Measurements from ENCODE around the gene EHD4.

EHD4 gene

DNA sequence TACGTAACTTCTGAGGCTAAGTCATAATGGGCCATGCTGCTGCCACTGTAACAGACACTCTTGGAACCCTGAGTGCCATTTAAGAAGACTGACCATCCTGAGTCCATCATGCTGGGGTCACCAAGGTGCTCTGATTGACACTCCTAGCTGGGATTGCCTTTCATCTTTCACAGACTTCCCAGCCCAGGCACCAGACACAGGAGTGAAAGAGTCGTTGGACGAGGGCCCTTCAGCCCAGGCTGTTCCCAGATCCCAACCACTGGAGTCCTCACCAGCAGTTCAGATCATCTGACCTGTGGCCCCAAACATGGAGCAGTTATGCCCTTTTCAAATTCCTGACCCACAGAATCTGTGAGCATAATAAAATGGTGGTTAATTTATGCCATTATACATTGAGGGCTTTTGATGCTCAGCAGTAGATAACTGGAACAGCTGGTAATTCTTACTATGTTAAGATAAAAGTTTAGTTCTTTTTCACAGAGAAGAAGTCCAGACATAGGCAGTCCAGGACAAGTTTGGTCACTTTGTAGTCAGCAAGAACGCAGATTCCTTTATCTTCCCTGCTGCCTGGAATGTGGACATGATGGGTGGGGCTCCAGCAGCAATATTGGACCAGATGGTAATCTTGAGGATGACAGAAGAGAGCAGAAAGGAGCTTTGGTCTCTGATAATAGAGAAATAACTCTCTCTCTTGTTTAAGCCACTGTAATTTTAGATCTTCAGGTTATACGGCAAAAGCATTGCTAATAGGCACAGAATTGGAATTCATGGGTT is 7.3 kb upstream of the EHD4 start:
- no peak for DNase-seq

DNA sequence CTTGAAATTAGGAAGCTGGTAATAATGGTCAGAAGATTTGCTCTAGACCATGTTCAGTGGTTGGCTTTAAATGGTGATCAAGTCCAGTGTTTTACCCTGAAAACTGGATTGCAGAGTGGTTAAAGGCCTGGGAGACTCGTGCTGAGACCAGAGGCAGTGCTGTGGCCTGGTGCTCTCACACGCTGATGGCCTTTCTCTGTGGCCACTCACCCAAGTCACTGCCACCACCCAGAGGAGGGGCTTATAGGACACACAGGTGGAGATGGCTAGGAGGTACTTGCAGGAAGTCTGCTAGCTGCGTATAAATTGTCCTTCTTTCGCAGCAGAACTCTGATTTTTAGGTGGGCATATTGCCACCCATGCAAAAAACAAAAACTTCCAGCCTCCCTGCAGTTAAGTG is 6.2 kb upstream of the EHD4 start:
- no peak for DNase-seq

- DNase-seq = no peak
Measured at GRCh38 chr15:41977757-41978383, 5.5 kb upstream of the EHD4 start.

DNA sequence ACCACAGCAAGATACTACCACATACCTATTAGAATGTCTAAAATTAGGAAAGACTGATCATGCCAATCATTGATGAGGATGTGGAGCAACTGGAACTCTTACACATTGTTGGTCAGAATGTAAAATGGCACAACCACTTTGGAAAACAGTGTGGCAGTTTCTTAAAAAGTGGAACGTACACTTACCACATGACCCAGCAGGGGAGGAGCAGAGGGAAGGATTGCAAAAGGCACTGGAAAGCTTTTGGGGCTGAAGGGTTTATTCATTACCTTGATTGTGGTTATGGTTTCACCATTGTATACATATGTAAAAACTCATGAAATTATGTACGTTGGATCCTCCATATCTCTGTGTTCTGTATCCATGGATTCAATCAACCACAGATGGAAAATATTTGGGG is 3.3 kb upstream of the EHD4 start:
- no peak for DNase-seq

GRCh38 chr15:41974041-41974440 is 1.7 kb upstream of the EHD4 start:
- no peak for DNase-seq

DNA sequence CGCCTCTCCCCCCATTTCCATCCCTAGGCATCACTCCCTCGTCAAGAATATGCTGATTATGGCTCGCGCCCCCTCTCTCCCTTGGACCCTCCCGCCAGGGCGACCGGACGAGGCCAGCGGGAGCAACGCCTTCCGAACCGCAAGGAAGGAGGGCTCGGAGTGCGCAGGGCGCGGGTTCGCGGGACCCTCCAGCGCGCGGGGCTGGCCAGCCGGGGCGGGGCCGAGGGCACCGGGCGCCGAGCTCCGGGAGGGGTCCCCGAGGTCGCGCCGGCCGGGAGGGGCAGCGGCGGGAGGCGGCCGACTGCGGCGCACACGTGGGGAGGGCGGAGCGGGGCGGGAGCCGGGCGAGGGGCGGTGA is 483 bp downstream of the EHD4 start:
- no peak for DNase-seq

DNA sequence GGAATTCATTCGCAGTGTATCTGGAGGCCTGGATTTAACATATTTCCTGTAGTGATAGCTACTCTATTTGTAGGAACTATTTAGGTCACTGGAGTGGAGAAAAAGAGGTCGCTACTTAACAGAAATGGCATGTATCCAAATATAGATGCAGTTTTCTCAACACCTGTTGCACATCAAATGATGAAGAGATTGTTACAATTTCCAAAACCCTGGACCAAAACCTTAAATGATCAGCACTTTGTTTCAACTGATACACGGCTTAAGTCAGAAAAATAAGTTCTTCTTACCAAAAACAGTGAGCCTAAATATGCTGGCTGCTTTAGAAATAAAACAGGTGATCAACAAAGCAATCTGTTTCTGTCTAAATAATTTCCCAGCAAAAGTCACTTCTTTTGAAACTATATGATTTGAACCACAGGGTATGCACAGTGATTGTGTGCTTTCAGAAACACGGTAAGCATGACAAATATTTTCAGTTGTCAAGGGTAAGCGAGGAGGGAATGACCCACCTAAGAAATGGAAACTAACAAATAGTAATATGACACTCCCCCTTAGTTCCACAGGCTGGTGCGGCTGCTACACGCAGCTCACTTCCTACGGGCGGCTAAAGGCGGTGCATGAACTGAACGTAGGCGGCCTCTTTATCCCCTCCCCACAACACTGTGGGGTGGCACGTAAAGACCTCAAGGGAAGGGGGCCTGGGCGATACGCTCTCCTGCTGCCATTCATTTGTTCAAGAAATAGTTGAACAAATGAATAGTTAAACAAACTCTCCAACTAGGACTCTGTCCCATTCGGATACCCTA is 1.1 kb downstream of the EHD4 start:
- DNase-seq = peak; percentile 46

DNA sequence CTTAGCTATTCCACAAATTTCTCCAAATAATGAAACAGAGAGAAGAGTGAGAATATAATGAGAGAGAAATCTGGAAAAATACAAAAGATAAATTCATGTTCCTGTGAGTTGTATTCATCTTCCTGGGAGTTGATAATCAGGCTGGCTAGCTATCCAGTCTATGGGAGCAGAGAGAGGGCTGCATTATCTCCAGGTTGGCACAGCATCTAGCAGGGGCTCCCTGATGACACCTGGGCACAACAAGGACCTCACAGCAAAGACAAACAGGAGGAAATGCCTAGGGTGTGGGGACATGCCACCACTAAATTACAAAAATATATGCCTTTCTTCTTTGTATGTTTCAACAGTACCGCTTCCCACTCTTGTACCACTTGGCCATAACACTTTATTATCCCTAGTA is 1.9 kb downstream of the EHD4 start:
- DNase-seq = no peak

- DNase-seq = no peak
Measured at GRCh38 chr15:41969851-41970431, 2.4 kb downstream of the EHD4 start.

DNA sequence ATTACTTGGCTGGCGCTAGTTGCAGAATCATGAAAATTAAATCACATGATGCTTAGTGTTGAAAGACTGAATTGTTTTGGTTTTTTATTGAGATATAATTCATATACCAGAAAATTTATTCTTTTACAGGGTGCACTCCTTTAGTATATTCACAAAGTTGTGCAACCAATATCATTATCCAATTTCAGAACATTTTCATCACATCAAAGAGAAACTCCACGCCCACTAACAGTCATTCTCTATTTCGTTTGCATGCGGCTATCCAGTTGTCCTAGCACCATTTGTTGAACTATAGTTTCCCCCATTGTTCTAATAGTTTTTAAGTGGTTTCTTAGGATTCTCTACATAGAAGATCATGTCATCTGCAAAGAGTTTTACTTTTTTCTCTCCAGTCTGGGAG is 3.7 kb downstream of the EHD4 start:
- no peak for DNase-seq

DNA sequence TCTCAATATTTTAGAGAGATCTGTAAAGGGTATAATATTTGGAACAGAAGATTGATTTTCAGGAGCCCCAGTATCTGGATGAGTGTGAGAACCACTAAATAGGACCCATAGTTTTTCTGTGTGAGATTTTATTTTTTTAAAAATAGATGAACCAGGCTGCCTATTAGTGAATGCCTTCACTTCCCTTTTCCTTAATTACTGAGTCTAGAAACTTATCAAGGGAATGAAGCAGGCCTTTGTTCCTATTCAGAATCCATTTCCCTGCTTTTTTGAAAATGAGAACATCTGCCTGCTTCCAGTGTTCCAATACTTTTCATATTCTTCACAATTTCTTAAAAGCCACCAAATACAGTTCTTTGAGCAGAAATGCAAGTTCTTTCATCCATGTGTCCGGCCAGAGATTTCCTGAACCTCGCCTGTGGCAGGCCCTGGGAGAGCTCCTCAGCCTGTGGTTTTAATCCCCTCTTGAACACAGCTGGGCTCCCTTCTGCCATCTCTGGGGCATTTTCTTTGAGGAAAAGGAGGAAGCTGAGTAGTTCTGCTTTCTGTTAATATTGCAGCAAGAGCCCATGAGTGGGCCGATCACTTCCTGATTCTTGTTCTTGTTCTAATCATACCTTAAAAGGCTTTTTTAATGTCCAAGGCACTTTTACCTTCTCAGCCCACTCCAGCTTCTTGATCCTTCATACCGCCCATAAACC is 4.7 kb downstream of the EHD4 start:
- DNase-seq = peak; percentile 72

- no peak for DNase-seq
Measured at GRCh38 chr15:41966920-41967465, 5.4 kb downstream of the EHD4 start.

GRCh38 chr15:41966414-41966812 is 5.9 kb downstream of the EHD4 start:
- DNase-seq = no peak

DNA sequence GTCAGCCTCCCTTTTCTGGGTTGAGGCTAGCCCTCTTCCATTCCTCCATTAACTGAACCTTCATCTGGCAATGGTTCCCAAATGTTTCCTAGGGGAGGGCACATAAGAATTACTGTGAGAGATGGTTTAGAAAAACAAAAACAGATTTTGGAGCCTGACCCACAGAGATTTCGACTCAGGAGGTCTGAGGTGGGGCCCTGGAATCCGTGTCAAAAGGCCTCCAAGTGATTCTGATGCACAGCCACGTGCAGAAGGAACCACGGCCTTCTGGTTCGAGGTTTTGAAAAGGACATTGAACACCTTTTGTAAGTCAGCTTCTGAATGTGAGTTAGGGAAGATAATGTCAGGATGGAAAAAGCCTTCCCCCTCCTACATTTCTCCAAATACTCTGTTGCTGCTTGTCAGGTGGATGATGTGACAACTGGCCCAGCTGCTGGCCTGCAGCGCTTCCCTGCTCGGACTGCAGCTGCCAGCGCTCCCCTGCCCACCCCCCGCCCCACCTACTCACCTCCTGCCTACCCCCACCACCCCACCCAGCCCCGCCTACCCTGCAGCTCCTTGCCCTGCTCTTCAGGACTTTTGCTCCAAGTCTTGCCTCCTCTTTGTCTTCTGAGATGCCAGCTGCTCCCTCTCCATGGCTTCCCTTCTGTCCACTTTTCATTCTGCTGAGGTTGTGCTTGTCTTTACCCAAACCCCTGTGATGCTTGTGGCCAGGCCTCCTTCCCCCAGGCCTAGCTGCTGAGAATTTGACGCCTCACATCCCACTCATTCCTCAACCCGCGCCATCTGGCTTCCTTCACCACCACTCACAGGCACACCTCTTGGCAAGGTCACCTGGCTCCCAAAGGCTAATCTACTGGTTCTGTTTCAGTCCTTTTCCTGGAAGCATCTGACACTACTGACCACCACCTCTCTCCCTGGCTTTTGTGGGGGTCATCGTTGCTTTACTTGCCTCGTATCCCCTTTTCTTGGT is 6.6 kb downstream of the EHD4 start:
- peak; percentile 42 for DNase-seq

GRCh38 chr15:41961595-41962202 is 10.7 kb downstream of the EHD4 start:
- DNase-seq = no peak

DNA sequence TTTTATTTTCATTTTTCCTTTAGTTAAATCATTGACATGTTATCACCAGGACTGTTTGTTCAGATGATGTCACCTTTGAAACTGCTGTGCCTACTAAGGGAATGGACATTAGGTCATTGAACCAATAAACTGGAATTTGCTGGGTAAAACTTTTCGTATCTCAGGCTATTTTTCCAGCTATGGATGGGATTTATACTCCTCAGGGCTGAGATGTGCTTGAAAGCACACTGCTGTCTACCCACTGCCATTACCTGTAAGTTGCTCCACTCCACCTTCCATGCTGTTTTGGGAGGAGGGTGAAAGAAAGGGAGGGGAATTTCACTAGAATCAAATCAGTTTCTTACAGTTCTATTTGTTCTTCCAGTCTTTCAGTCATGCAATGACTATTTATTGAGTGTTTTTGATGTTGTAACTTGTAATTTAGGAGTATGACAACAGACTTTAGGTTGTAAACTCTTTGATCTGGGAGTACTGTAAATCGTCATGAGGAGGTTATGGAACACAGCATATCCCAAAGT is 11.3 kb downstream of the EHD4 start:
- no peak for DNase-seq

DNA sequence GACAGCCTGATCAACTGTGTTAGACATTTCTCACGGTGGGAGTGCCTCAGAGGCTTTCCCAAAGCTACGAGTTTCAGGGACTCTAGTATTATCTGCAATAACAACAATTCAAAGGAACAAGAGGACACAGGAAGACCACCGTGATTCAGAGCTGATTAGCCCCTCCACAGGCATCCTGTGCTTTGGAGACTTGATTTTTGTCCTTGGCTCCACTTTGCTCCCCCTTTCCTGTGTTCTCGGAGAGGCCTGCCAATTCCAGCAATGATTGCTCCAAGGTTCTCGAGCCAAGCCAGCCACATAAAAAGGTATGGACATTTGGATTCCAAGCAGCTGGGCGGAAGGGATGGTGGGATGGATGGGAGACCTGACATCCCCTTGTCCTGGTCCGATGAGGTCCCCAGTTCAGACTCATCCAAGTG is 14.3 kb downstream of the EHD4 start:
- DNase-seq = no peak

DNA sequence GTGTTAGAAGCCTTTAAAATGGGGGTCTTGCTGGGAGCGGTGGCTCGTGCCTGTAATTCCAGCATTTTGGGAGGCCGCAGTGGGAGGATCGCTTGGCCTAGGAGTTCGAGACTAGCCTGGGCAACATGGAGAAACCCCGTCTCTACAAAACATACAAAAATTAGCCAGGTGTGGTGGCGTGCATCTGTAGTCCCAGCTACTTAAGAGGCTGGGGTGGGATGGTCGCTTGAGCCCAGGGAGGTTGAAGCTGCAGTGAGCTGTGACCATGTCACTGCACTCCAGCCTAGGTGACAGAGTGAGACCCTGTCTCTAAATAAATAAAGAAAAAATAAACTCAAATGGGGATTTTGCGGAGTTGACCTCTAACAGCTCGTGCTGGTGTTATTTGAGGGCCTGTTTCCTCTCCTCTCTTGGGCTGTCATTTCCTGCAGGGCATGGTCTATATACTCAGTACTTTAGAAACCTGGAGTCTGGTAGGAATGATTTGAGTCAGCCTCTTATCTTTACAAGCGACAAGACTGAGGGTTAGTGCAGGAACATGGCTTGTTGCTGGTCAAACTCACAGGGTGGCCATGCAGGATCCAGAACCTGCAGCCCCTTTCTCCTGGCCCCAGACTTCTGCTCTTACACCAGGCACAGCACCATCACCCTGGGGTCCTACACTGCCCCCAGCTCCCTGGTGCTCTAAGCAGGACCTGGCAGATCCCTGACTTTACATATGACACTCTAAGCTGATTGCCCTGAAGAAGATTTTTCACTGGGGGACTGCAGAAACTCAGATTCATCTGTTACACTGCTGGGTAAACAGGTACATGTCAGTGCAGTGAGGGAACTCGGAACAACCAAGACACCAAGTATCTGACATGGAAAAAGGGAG is 15.1 kb downstream of the EHD4 start:
- no peak for DNase-seq

DNA sequence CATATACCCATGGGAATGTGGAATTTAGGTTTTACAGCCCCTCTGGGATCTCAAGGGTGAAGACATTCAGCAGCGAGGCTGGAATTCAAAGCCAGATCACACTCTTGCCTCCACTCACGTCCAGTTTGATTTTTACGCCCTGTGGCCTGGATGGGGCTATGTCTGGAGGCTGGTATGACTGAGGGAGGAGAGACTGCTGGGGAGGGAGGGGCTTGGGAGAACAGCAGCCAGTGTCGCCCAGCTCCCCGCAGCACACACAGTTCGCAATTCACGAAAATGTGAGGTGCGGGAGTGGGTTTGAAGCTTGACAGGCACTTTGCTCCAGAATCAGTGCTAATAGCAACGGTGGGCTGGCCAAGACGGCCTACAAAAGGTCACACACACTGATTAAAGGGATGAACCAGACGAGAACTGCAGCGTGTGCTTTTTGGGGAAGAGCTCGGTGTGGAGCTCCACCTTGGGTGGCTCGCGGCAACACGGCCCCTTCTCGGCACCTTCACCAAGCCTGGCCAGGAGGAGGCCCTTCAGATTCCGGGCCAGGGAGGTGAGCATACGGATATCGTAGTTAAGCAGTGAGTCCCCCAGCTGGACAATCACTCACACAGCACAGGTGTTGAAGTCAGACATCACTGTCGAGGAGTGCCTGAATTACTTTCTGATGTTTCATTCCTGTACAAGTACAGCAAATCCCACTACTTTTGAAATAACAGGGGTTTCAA is 16.4 kb downstream of the EHD4 start:
- DNase-seq = no peak

Data from fibroblast of upper back skin (primary cell).